Suppressor macrophage (primary cell): ENCODE results near the gene MINAR1.
"Not testable (repeated sequence)": the region's sequence is repeated elsewhere in the genome, so short reads cannot be mapped to it uniquely, and the experiment has no call there.

Experiments
- DNase-seq, 4 experiments: peaks; one replicate each; pipeline ENCODE4 v3.0.0-alpha.2; 2020 to 2022
- total RNA-seq, 17 experiments: gene quantifications; one replicate each; lab custom pipeline; 2026; ENCODE audit warnings: mixed read lengths in 6 of 17, inconsistent platforms in 3 of 17; lab: John Stamatoyannopoulos, UW

MINAR1 gene, protein sequence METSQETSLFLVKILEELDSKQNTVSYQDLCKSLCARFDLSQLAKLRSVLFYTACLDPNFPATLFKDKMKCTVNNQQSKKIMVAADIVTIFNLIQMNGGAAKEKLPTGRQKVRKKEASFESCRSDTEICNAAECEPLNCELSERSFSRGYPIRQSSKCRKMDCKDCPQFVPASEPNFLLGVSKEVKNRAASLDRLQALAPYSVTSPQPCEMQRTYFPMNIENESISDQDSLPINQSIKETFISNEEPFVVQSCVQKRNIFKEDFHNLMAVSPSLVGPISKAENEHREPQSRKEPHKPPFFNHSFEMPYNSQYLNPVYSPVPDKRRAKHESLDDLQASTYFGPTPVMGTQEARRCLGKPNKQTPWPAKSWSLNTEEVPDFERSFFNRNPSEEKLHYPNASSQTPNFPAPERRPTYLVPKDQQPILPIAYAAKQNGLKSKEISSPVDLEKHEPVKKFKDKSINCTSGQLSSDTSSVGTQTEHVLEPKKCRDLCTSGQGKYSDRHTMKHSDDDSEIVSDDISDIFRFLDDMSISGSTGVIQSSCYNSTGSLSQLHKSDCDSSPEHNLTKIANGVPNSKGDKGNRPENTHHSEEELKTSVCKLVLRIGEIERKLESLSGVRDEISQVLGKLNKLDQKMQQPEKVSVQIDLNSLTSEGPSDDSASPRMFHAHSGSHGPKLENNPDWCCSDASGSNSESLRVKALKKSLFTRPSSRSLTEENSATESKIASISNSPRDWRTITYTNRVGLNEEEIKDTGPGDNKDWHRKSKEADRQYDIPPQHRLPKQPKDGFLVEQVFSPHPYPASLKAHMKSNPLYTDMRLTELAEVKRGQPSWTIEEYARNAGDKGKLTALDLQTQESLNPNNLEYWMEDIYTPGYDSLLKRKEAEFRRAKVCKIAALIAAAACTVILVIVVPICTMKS
- 0.25 to 3.0 (median 1.1) reads per million in 17 experiments for total RNA-seq

DNA sequence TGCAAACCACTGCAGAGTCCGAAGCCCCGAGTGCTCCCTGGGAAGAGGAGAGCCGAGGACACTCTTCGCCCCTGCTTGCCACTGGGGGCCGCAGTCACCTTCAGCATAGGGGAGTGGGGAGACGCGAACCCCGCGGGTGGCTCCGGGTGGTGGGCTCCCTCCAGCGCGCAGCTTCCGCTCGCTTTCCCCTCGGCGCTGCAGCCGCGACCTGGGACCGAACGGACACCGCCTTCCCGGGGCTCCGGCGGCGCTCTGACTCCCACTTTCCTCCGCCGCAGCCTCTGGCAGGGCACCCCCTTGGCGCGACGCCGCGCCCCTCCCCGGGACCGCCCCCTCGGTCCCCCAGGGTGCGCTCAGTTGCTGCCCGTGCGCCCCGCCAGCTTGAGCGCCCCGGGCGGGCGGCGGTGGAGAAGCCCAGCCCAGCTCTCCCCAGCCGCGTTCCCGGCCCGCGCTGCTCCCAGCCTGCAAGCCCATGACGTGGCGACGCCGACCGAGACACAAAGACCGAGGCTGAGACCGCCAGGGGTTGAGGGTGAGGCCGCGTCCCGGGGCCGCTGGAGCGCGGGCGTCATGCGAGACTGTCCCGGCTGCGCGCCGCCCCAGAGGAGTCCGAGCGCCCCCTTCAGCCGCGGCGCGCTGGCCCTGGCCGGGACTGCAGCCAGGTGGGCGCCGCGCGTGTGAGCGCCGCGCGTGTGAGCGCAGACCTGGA, at the start of gene MINAR1:
Gene MINAR1 (plus strand): TSS at position 701 of the 709 bp plus-strand sequence. CDS start 23,812 bp downstream, outside the sequence.
- peak in 3 of 4 experiments; percentile 4 to 35 (median 7) for DNase-seq

DNA sequence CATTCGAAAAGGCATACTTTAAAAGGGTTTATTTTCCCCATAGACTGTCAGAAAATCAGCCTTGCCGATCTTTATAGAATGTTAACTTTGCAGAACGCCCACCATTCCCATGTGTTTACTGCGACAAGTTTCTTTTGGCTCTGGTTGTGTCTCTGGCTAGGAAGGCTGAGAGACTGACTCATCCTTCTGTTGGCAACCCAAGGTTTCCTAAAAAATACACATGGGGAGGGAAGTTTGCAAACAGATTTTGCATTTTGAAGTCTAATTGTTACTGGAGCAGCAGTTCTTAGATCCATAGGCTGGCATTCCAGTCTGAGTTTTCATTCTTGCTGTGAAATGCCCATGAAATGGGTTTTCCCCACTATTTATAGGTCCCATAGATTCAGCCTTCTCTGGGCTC, 37.9 kb upstream of the MINAR1 start:
- DNase-seq, result no peak

DNA sequence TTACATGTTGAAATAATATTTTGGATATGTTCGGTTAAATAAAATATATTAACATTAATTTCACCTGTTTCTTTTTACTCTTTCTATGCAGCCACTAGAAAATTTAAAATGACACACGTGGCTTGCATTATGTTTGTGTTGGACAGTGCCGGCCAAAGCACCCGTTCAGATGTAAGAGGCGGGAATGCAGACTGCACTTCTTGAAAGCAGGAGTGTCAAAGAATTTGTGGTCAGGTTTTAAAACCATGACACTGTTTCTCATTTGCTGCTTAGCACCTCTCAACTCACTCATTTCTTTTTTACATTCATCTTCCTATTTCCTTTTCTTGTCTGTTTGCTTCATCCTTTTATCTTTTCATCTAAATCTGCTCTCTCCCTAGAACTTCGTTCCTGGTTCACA, 35.3 kb upstream of the MINAR1 start:
- no peak for DNase-seq

DNA sequence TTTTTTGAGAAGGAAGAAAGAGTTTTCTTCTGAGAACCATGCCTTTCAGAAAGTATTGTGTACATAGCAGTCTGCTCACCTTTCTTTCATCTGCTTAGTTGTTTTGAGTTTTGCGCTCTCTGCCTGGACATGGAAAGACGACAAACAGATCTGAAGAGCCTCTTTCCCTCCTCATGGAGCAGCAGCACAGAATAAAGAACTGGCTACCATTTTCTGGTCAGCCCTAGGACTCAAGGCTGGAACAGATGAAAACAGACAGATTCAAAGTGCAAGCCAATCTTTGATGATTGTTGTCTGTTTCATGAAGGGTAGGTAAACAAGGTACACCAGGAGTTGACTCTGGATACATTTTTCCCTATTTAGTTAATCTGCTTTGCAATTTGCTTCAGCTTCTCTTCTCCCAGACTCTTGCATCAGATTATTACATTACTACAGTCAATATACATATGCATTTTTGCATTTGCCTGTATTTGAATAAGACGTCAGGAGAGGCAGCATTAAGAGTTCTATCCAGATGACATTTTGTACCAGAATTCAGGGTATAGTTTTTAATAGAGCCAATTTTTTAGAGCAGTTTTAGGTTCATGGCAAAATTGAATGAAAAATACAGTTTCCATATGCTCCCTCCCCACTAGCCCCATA, 34.7 kb upstream of the MINAR1 start:
- DNase-seq, result no peak

DNA sequence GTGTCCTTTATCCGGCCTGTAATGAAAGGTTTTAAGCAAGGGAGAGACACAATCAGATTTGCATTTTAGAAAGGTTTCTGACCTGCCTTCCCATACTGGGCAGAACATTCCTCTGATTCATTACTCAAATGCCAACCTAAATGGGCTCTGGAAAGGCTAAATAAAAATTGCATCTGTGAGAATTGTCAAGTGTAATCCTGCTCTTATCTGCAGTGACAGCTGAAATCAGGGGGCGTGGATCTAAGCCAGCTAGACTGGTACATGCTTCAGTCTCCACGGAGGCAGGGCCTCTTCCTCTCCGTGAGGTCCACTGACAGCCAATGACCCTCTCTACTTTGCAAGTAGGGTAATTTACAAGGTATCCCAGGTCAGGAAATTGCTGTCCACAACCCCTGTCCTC, 32.5 kb upstream of the MINAR1 start:
- DNase-seq, result no peak

DNA sequence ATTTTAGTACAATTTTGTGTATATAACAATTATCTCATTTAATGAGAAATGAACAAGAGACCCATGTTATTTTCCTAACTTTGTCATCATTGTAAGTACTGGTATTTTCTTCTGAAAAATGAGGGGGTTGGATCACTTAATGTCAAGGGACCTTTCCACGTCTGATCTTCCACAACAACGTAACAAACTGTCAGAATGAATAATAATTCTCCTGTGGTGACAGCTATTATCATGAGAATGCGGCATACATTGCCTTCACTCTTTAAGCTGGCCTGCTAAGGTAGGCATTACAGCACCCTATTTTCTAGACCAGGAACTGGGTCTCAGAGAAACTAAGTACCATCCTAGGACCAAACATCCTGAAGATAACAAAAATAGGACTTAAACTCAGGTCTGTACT, 31.5 kb upstream of the MINAR1 start:
- DNase-seq, result no peak

DNA sequence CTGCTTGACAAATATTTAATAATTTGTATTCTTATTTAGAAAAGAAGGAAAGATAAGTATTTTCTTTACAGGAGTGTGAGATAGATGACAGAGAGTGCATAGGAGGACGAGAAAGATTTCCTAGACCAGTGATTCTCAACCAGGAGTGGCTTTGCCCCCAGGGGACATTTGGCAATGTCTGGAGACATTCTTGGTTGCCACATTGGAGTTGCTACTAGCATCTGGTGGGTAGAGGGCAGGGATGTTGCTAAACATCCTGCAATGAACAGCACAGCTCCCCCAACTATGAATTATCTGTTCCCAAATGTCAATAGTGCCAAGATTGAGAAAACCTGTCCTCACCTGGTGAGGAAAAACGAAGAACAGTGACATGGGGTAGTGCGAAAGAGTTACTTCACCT, 30.8 kb upstream of the MINAR1 start:
- no peak for DNase-seq

DNA sequence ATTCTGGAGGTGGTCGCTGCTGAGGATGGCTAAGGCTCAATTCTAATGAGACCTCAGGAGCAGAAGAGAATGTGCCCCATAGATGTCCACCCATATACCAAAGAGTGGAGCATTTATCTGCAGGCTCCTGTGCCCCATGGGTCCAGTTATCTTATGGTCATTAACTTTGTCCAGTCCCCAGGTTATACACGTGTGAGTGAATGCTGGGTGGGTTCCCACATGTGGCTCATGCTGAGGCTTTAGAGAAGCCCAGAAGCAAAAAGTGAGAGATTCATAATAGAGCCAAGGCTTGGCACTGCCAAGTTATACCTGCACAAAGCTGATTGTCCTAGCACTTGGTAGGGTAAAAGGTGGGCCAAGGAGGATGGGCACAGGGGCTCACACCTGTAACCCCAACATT, 30.0 kb upstream of the MINAR1 start:
- DNase-seq, result no peak

DNA sequence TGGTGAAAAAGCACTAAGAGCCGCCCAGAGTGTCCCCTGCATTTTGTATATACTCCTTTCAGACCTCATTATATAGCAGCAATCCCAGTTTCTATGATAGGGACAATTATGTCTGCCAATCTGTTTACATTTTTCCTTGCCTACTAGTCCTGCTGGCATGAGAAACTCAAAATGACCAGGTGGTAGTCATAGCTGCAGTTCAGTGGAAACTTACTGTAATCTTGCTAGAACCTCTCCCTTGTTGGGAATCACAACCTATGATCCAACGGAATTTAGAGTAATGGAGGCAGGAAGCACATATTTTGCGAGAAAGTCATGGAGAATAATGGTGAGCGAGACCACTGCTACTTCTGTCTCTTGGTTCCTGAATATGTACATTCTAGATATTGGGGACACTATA, 28.6 kb upstream of the MINAR1 start:
- DNase-seq, result no peak

DNA sequence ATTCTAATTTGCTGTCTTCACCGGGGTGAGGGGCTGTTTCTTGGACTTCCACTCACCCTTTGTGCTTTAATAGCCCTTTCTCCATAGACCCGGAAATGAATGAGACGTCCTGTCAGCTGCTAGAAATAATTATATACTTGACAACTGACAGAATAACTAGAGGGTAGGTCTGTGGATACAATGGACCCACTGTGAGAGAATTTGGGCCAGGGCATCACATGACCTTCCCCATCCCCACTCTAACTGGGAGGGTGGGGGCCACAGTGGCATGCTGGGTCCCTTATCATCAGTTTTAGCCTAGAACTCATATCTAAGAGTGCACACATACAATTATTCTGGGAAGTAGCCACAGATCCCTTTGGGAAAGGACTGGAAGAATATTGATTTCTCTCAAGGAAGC, 25.9 kb upstream of the MINAR1 start:
- no peak for DNase-seq

DNA sequence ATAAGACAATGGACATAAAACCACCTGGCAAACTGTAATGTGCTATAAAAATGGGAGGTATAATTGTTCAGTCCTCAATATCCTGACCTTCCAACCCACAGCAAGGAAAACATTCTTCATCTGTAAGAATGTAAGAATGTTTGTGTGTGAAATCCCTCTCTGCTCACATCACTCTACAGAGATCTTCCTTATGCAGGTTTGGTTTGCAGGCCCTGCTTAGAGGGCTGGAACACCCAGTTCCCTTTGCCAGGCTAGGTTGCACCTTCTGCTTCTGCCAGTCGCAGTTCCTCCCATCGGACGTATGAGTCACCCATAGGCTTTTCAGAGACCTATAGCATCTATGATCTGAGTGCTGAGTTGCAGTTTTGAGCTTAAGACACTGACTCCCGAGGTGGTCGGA, 24.1 kb upstream of the MINAR1 start:
- peak in 3 of 4 experiments; percentile 3 to 34 (median 13) for DNase-seq

DNA sequence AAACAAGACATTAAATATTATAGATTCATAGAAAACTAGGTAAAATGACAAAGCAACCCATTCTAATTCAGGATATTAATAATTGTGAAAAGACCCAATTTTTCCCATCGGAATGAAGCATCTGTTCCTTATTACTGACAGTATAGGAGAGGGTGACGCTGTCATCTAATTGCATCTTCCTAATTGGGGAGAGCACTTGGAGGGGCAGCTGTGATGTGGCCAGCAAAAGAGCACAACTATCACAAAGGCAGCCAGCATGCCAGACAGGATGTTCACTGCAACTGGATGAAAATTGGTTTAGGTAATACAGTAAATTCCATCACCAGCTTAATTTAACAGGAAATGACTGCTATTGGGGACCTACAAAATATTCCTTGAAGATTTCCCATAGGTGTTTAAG, 21.9 kb upstream of the MINAR1 start:
- DNase-seq, result no peak

DNA sequence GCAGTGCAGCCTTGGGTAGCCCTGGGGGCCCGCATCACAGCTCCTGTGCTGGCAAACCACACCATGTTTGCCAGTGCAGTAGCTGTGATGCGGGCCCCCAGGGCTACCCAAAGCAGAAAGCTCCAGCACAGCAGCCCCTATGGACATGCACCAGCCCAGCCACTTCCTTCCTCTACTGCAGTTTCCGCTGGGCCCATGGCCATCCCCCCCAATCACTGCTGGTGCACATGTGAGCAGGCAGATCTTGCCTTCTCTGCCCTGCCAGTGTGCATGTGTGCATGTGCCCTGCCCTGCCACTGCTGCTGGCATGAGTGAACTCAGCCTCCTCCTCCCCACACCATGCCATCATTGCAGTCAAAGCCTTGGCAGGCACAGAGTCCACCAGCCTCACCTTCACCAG, 20.1 kb upstream of the MINAR1 start:
- no peak for DNase-seq

DNA sequence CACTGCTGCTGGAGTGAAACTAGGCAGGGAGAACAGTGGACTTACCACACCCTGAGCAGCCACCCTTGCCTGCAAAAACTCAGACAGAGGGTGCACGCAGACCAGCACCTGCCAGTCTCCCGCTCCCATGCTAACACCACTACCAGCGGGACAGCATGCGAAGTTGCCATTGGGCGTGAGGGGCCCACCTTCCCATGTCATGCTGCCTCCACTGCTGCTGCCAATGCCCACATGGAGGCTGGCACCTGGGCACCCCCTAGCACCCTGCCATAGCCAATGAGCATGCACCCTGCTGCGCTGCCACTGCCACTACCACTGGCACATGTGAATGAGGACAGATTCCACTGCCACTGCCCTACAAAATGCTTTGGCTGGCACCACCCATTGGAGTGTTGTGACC, 19.7 kb upstream of the MINAR1 start:
- DNase-seq, result no peak

DNA sequence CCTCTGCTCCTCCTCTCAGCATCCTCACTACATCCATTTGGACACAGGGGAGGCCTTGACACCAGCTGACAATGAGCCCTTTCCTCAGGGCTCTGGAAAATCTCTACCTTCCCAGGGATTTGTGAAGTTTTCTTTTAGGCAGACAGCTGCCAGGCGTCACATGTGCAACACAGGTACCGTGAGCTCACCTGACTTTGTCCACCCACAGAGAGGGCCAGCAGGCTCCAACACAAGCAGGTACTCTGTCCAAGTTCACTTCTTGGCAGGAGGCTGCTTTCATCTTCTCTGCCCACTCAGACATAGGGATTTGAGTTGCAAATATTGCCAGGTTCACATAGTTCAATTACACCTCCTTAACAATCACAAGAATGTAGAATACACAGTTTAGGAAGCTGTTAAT, 15.3 kb upstream of the MINAR1 start:
- no peak for DNase-seq

DNA sequence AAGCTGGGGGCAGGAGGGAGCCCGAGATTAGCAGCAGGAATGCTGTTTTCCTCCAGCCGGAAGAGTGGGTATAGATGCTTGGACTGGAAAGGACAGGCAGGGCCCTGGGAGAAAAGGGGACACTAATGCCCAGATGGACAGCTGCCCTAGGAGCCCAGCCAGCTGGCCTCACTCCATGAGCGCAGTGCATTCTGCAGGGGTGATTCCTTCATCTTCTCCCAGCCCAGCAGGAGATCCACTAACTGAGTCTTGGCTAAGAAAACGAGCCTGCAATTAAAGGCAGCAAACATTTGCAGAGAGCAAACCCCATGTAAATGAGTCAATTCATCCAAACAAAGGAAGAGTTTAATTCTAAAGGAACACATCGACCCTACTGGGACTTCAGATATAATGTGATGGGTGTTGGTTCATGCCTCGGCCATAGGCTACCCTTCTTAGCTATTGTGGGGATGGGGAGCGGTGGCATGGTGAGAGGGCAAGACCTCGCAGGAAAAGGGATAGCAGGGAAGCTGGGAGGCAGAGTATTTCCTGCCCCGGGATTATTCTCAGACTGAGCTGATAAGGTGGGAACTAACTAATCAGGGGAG, 13.3 kb upstream of the MINAR1 start:
- DNase-seq, result no peak

DNA sequence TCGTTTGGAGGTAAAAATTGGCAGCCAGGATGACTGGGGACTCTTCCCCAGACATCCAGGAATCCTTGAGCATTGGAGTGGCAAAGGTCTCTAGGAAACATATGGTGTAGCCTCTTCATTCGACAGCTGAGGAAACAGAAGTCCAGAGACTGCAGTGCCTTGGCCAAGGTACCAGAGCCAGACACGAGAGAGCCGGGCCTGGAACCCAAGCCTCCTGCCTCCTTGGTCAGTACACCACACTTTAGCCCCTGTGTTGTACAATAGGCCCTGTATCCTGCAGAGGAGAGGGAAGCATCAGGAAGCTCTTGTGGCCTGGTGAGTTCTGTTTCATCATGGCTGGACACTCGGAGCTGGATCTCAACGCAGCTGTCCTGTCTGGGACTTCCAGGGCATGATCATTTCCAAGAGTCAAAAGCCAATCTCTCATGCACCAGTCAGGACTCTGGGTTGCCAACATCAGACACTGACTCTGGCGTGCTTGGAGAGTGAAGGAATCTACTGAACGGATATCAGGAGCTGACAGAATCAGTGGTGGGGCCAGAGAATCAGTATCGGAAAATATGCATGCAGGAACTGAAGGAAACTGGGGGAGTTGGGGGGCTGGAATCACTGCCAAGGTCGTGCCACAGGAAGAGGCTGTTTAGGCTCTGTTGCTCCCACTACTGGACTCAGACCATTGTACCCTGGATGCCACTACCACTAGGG, 6.4 kb upstream of the MINAR1 start:
- no peak for DNase-seq

DNA sequence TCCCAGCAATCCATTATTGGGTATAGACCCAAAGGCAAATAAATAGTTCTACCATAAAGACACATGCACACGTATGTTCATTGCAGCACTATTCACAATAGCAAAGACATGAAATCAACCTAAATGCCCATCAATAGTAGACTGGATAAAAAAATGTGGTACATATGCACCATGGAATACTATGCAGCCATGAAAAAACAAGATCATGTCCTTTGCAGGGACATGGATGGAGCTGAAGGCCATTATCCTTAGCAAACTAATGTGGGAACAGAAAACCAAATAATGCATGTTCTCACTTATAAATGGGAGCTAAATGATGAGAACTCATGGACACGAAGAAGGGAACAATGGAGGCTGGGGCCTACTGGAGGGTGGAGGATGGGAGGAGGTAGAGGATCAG, 5.2 kb upstream of the MINAR1 start:
- DNase-seq, result not testable (repeated sequence)

DNA sequence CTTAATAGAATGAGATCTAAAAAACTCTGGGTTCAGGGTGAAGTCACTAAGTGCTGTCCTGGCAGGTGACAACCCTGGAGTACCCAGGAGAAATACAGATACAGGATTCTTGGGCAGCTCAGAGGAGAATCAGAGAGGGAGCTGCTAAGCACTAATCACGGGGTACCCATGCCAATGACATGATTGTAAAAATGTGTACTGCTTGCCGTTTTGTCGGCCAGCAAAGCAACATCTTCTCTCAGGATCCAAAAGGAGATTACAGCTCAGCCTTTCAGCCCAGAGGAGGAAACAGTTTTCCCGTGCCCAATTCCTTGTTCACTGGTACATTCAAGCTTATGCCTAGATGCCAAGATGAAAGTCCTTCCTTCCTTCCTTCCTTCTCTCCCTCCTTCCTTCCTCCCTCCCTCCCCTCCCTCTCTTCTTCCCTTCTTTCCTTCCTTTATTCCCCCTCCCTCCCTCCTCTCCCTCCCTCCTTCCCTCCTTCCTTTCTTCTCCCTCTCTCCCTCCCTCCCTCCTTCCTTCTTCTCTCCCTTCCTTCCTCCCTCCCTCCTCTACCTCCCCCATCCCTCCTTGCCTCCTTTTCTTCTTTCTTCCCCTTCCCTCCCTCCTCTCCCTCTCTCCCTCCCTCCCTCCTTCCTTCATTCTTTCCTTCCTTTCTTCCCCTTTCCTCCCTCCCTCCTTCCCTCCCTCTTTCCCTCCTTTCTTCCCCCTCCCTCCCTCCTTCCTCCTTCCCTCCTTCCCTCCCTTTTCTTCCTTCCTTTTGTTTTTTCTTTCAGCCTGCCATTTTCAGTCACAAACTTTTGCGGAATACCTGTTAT, 4.1 kb upstream of the MINAR1 start:
- DNase-seq, result no peak

DNA sequence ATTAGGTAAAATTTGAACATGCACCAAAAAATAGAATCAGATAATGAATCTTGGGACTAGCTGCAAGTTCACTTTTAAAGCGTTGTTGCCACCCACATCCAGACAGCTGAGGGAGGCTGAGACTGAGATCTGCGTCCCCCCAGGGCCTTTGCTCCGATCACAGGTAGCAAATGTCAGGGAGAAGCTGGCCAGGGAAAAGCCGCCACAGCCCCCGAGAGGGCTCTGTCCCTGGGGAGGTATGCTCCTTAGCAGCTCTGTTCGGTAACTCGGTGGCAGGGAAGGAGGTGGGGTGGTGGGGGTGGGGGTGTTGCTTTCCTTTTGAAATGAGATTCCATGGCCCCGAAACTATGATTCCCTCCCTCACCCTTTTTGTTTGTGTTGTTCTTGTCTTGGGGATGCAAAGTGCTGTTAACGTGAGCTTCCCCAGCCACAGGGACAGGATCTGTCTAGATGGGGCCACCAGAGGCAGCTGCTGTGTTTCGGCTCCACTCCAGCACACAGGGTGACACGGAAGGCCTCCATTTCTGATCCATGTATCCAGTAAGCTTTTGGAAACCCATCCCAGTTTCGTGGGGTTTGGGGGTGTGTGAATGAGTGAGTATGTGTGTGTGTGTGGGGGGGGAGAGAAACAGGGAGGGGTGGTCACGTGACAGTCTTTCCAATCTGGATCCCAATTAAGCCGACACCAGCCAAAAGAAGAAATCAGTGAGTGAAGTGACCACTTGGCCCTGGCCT, 1.1 kb upstream of the MINAR1 start:
- no peak for DNase-seq
